HepG2 (cell line): Measurements from ENCODE around the gene TMEM252. TPM values are rescaled to one million over a fixed set of nuclear protein-coding genes. Genes with fewer than 3 reads are reported as not detected.

Experiments
- ATAC-seq: fragments of 200-7000 bp; cut with Tn5 transposase; 3 replicates; pipeline ENCODE4 v1.9.1; 2020; ENCODE audit warnings: mild to moderate bottlenecking, moderate library complexity
- BruUV-seq: library from RNA; stranded (reverse); fragments of 400-500 nt; replicated peaks from 2 replicates; lab custom pipeline; 2021; lab: Mats Ljungman, UMichigan
- CTCF ChIA-PET: fragments of 300-600 bp; formaldehyde crosslinking; extraction: SDS; loops from one replicate; lab custom pipeline; 2021; ENCODE audit warnings: low total read pairs, inconsistent platforms, low intra/inter-chr PET ratio; lab: Yijun Ruan, JAX
- POLR2A ChIA-PET: fragments of 350-600 bp; sonication (Branson Sonifier 250); formaldehyde crosslinking; loops from one replicate; lab custom pipeline; 2020; ENCODE audit warnings: antibody characterized with exemption, inconsistent platforms; lab: Yijun Ruan, JAX
- DNase-seq: peaks from one replicate; pipeline ENCODE4 v3.0.0-alpha.2; 2015; ENCODE audit warnings: low spot score
- FAIRE-seq: peaks from 3 replicates; lab custom pipeline; 2011; peaks lifted over from hg19 to GRCh38; lab: Jason Lieb, UNC
- H2AFZ ChIP-seq: one replicate; pipeline ENCODE4 v1.6.1; 2011; ENCODE audit warnings: low read length, inconsistent platforms
- H3K27ac ChIP-seq: fragments of 300-600 bp; 3 replicates; pipeline ENCODE4 v1.8.0; 2011; ENCODE audit warnings: mixed run types, mild to moderate bottlenecking, mixed read lengths, low read length, inconsistent platforms; ENCODE audit not compliant: insufficient read depth; ENCODE audit errors: extremely low read length
- H3K27me3 ChIP-seq, 2 experiments: fragments of 200-600 bp in 1 of 2; 2 replicates in 1 of 2; 3 replicates in 1 of 2; pipeline versions ENCODE4 v1.6.0 to v1.8.0; 2011; ENCODE audit warnings: low read length in 2 of 2, mild to moderate bottlenecking in 2 of 2, moderate library complexity in 2 of 2, inconsistent platforms in 1 of 2; ENCODE audit not compliant: insufficient read depth in 2 of 2, control insufficient read depth in 1 of 2
- H3K36me3 ChIP-seq, 2 experiments: fragments of 200-600 bp in 1 of 2; replicated peaks in 1 of 2; 2 replicates in 1 of 2; 3 replicates in 1 of 2; pipeline versions ENCODE4 v1.5.1 to v1.8.0; 2011; ENCODE audit warnings: low read length in 2 of 2, inconsistent platforms in 1 of 2; ENCODE audit not compliant: insufficient read depth in 2 of 2, control insufficient read depth in 1 of 2
- H3K4me1 ChIP-seq: 2 replicates; pipeline ENCODE4 v1.5.1; 2012; ENCODE audit warnings: low read length, inconsistent platforms; ENCODE audit not compliant: insufficient read depth
- H3K4me2 ChIP-seq: 2 replicates; pipeline ENCODE4 v1.6.0; 2011; ENCODE audit warnings: low read depth, low read length, inconsistent platforms
- H3K4me3 ChIP-seq, 3 experiments: fragments of 200-600 bp in 1 of 3; sonication (generic), shearing (Covaris generic) in 1 of 3; replicated peaks in 1 of 3; 2 replicates each; pipeline ENCODE4 v1.5.1; 2011 to 2016; ENCODE audit warnings: low read length in 3 of 3, inconsistent platforms in 2 of 3, low read depth in 2 of 3, mild to moderate bottlenecking in 2 of 3, control low read depth in 1 of 3, mixed read lengths in 1 of 3; ENCODE audit not compliant: insufficient read depth in 1 of 3
- H3K79me2 ChIP-seq: one replicate; pipeline ENCODE4 v1.6.1; 2011; ENCODE audit warnings: low read length, inconsistent platforms; ENCODE audit not compliant: insufficient read depth
- H3K9ac ChIP-seq: 2 replicates; pipeline ENCODE4 v1.6.0; 2011; ENCODE audit warnings: mild to moderate bottlenecking, low read depth, low read length, inconsistent platforms; ENCODE audit not compliant: insufficient read depth
- H3K9me3 ChIP-seq: 2 replicates; pipeline ENCODE4 v1.5.1; 2012; ENCODE audit warnings: mild to moderate bottlenecking, low read length
- H4K20me1 ChIP-seq: 2 replicates; pipeline ENCODE4 v1.6.0; 2011; ENCODE audit warnings: inconsistent platforms, mild to moderate bottlenecking, low read length, moderate library complexity; ENCODE audit not compliant: insufficient read depth
- THYN1 ChIP-seq: sonication (generic); formaldehyde crosslinking; IDR thresholded peaks from 2 replicates; pipeline ENCODE4 v1.8.1; 2023; ENCODE audit warnings: low read depth, mild to moderate bottlenecking, moderate library complexity, missing genetic modification reagents, borderline replicate concordance
- TRIM24 ChIP-seq: sonication (generic); formaldehyde crosslinking; IDR thresholded peaks from 2 replicates; pipeline ENCODE4 v1.8.0; 2022; ENCODE audit warnings: mild to moderate bottlenecking, missing genetic modification reagents
- ZNF17 ChIP-seq: sonication (generic); formaldehyde crosslinking; IDR thresholded peaks from 2 replicates; pipeline ENCODE4 v1.5.0; 2020; ENCODE audit warnings: mild to moderate bottlenecking, missing genetic modification reagents
- ZNF451 ChIP-seq: sonication (generic); formaldehyde crosslinking; IDR thresholded peaks from 2 replicates; pipeline ENCODE4 v1.5.0; 2020; ENCODE audit warnings: mild to moderate bottlenecking, missing genetic modification reagents
- ZNF484 ChIP-seq: sonication (generic); formaldehyde crosslinking; IDR thresholded peaks from 2 replicates; pipeline ENCODE4 v1.5.1; 2020; ENCODE audit warnings: mild to moderate bottlenecking, low read depth, missing genetic modification reagents, borderline replicate concordance
- in situ Hi-C: cut with HindIII; loops from 2 replicates; pipeline ENCODE4 v1.10.0; 2017; ENCODE audit warnings: low pct_unique_long_range_greater_than_20kb; ENCODE audit not compliant: extremely low pct_ligation_motif_present
- intact Hi-C: fragments of 100-400 bp; cut with micrococcal nuclease; formaldehyde crosslinking; loops from one replicate; pipeline ENCODE4 v1.10.0; 2022; ENCODE audit not compliant: unreplicated experiment
- polyA plus RNA-seq, 8 experiments: library from polyadenylated mRNA; depleted of rRNA in 3 of 8; stranded (reverse) in 7 of 8; unstranded in 1 of 8; fragments of >200 nt; fragmentation: Illumina TruSeq in 4 of 8; extraction: Trizol in 4 of 8; gene quantifications; 2 replicates each; pipeline versions ENCODE4 v1.2.1 to v1.2.3, GENCODE V29; 2011 to 2016; ENCODE audit warnings: low read depth in 4 of 8, missing spikeins in 1 of 8, mixed read lengths in 1 of 8; ENCODE audit not compliant: insufficient read depth in 1 of 8
- total RNA-seq, 5 experiments: library from RNA; depleted of rRNA; stranded (reverse); fragments of >200 nt; fragmentation: Illumina TruSeq; extraction: Trizol; gene quantifications; 2 replicates each; pipeline ENCODE4 v1.2.3, GENCODE V29; 2016; ENCODE audit warnings: low read depth in 1 of 5
- TF ChIP-seq, protein P1 (sequence below): sonication (generic); formaldehyde crosslinking; IDR thresholded peaks from 2 replicates; pipeline ENCODE4 v1.4.0; 2020; ENCODE audit warnings: mild to moderate bottlenecking, missing genetic modification reagents
- TF ChIP-seq, protein P2 (sequence below): sonication (generic); formaldehyde crosslinking; IDR thresholded peaks from 2 replicates; pipeline ENCODE4 v1.5.1; 2020; ENCODE audit warnings: missing genetic modification reagents, mild to moderate bottlenecking, borderline replicate concordance
- TF ChIP-seq, protein P3 (sequence below): IDR thresholded peaks from 2 replicates; pipeline ENCODE4 v1.6.1; 2016; ENCODE audit warnings: missing biosample characterization, missing genetic modification reagents, low read depth

TMEM252 gene
- total and polyA plus RNA-seq, 2 of the 13 experiments (the other 11 are each of a cell fraction or from before 2014, with no cell fraction given): not detected

DNA sequence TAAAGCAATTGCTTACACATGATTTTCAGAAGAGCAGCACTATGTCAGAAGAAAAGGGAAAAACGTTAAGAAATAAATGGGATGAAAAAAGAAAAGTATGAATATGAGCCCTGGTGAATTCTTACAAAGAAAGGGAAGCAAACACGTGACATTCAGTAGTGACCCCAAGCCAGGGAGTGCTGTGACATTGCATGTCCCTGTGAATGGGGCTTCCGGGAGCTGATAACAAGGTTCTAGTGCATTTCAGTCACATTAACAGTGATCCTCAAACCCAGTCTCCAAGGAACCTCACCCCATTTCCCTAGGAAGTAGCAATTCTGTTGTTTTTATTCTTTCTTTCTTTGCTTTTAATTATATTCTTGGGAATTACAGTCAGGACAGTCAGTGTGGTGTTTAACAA is 27.3 kb downstream of the TMEM252 start (continued):
- TF ChIP-seq, protein P1, sequence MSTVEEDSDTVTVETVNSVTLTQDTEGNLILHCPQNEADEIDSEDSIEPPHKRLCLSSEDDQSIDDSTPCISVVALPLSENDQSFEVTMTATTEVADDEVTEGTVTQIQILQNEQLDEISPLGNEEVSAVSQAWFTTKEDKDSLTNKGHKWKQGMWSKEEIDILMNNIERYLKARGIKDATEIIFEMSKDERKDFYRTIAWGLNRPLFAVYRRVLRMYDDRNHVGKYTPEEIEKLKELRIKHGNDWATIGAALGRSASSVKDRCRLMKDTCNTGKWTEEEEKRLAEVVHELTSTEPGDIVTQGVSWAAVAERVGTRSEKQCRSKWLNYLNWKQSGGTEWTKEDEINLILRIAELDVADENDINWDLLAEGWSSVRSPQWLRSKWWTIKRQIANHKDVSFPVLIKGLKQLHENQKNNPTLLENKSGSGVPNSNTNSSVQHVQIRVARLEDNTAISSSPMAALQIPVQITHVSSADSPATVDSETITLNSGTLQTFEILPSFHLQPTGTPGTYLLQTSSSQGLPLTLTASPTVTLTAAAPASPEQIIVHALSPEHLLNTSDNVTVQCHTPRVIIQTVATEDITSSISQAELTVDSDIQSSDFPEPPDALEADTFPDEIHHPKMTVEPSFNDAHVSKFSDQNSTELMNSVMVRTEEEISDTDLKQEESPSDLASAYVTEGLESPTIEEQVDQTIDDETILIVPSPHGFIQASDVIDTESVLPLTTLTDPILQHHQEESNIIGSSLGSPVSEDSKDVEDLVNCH (CRISPR knock-in tag): no peak
- no peak for TF ChIP-seq THYN1 (CRISPR knock-in tag)
- TF ChIP-seq, protein P2, sequence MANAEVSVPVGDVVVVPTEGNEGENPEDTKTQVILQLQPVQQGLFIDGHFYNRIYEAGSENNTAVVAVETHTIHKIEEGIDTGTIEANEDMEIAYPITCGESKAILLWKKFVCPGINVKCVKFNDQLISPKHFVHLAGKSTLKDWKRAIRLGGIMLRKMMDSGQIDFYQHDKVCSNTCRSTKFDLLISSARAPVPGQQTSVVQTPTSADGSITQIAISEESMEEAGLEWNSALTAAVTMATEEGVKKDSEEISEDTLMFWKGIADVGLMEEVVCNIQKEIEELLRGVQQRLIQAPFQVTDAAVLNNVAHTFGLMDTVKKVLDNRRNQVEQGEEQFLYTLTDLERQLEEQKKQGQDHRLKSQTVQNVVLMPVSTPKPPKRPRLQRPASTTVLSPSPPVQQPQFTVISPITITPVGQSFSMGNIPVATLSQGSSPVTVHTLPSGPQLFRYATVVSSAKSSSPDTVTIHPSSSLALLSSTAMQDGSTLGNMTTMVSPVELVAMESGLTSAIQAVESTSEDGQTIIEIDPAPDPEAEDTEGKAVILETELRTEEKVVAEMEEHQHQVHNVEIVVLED (CRISPR knock-in tag): no peak
- no peak for TF ChIP-seq ZNF451 (CRISPR knock-in tag)
- TF ChIP-seq ZNF484 (CRISPR knock-in tag): no peak
- TF ChIP-seq, protein P3, sequence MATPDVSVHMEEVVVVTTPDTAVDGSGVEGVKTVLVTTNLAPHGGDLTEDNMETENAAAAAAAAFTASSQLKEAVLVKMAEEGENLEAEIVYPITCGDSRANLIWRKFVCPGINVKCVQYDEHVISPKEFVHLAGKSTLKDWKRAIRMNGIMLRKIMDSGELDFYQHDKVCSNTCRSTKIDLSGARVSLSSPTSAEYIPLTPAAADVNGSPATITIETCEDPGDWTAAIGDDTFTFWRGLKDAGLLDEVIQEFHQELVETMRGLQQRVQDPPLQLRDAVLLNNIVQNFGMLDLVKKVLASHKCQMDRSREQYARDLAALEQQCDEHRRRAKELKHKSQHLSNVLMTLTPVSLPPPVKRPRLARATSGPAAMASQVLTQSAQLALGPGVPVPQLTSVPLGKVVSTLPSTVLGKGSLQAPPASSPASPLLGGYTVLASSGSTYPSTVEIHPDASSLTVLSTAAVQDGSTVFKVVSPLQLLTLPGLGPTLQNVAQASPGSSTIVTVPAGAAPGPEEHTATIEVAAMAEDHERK (CRISPR knock-in tag): no peak
- TF ChIP-seq ZNF17 (CRISPR knock-in tag): no peak

GRCh38 chr9:68509689-68510088 is 31.0 kb downstream of the TMEM252 start:
- H3K4me2 ChIP-seq: no peak overlapping the region
- H3K9me3 ChIP-seq: no peaks in the 10 kb centered on the region
- TF ChIP-seq TRIM24 (CRISPR knock-in tag): no peak
- no peaks in the 10 kb centered on the region for H3K27me3 ChIP-seq
- POLR2A ChIA-PET: no interaction called here
- CTCF ChIA-PET: no interaction called here
- FAIRE-seq (no peak), ATAC-seq (no peak), DNase-seq (no peak)
- in situ Hi-C loops (no loop called here), intact Hi-C loops (no loop called here)
- H3K4me1 ChIP-seq: peaks cover 19% of the 10 kb centered on the region
- no peaks in the 10 kb centered on the region for H3K36me3 ChIP-seq
- no peaks in the 10 kb centered on the region for H3K79me2 ChIP-seq
- H2AFZ ChIP-seq: no peak overlapping the region
- H3K4me3 ChIP-seq: no peak overlapping the region
- no peaks in the 10 kb centered on the region for H4K20me1 ChIP-seq
- no peak overlapping the region for H3K9ac ChIP-seq
- no peak overlapping the region for H3K27ac ChIP-seq
- BruUV-seq: no TSS peak
